ENCODE data around the gene ACSL4.

ACSL4 gene

DNA sequence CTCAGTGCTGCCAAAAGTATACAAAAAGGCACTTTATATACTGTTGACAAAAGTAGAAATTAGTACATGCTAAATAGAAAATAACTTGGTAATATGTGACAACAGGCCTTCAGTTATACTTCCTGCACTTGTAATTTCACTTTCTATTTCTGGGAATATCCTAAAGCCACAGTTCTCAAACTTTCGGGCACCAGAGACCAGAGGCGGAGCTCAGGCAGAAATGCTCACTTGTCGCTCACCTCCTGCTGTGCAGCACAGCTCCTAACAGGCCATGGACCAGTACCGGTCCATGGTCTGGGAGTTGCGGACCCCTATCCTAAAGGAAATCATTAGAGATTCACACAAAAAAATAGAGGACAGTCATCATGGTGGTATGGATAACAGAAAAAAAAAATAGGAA, 25.7 kb downstream of the ACSL4 start:
- TF ChIP-seq CTCF (IDR thresholded peaks at IDR 0.05) = no peak

GRCh38 chrX:109704563-109704962, 28.5 kb downstream of the ACSL4 start:
- no peak for TF ChIP-seq CTCF (IDR thresholded peaks at IDR 0.05)

DNA sequence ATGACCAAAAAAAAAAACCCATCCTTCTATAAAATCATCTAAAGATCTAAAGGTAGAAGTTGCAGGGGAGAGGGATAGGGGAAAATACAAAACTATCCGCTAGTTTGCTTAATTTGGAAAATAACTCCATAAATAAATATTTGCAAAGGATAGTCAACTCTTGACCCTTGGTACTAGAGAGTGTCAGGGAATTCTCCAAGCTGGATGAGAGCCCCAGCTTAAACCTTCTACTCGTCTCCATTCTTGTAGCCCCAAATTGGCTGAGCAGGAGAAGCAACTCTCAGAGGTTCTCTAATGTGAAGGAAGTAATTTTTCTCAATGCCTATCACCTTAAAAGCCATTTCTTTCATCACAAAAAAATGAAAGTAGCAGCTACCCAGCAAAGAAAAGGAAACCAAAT, 35.2 kb downstream of the ACSL4 start:
- no peak for TF ChIP-seq CTCF (IDR thresholded peaks at IDR 0.05)

DNA sequence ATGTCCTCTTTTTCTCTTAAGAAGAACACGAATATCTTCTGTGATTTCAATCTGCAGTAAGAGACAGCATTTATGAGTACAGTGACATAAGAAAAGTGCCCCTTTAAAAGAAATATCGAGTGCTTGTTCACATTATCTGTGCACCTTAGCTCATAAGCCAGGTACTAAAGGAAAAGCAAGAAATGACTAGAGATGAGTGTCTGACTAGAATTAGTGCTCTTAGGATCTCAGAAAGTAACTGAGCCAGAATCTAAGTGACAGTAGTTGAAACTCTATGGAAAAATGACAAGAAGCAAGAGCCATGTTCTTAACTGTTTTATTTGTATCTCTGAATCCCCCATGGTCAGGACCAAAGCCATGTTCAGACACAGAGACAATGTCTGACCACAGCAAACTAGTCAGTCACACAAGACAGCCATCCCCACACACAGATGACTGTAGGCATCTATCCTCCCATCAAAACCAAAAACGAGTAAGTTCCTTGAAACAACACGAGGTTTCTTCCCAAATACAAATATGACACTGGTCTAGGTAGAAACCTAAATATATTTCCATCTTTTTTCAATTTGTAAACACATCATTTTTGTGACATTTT, 36.8 kb downstream of the ACSL4 start:
- TF ChIP-seq CTCF (IDR thresholded peaks at IDR 0.05) = no peak

DNA sequence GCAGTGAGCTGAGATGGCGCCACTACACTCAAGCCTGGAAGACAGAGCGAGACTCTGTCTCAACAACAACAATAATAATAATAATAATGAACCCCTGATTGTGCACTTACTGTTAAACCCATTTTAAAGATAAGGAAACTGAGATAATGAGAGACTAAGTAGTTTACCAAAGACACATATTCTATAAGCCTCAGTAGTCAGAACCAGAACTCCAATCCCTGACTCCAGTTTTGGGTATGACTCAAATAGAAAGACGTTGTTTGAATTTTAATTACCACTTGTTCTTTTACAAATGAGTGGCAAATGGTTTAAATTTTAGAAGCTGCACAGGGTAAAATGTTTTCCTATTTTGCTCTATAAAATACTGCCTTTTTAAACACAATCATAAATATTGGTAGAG, 37.4 kb downstream of the ACSL4 start:
- no peak for TF ChIP-seq CTCF (IDR thresholded peaks at IDR 0.05)

DNA sequence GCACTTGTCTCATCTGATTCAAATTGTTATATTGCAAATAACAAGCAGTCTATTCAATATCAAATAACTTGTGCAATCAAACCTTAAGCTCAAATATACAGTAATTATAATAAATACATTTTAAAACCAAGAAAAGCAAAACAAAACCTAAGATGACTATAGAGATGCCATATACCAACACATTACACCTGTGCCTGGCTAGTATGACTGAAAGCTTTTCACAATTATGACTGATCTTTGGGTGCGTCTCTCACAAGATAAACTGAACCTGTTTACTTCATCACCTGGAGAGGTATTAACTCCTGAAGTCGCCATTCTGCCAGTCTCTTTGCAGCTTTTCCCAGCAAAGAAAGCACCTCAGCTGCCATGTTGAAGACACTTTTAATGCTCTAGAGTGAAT, 41.3 kb downstream of the ACSL4 start:
- TF ChIP-seq CTCF (IDR thresholded peaks at IDR 0.05) = no peak

DNA sequence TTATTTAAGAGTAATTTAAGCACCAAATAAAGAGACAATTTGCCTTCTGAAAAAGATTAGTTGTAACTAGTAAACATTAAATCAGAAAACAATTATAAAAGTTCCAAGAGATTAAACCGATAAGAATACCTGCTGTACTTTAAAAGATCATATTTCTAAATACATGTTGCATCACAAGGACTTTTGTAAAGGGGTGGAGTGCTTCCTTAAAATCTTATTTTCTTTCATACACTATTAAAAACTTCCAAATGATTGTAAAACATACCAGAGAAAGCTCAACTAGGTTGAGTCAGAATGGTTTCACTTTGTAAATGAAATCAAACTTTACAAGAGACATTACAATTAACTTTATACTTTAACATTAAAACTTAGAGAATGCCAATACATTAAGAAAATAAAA, 41.8 kb downstream of the ACSL4 start:
- TF ChIP-seq CTCF (IDR thresholded peaks at IDR 0.05) = no peak

DNA sequence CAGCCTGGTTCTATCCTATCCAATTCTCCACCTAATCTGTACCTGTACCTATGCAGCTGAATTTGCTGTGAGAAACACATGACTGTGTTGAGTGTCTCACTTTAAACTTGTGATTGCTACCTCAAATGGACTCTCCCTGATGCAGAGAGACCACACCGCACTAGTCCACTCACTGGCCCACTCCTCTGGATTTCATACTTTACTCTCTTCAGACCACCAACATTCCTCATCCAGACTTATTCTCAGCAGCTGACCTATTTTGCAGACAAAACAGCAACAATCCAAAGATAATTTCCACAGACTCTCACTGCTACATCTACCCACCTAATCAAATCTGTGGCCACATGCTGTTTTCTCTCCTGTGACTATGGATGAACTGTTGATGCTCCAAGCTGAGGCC, 45.2 kb downstream of the ACSL4 start:
- TF ChIP-seq CTCF (IDR thresholded peaks at IDR 0.05) = no peak
